Tibial nerve (tissue), 3 donors: Measurements from ENCODE around the gene SLITRK6.

Experiments used
- CTCF ChIP-seq, 5 experiments: fragments of 200-600 bp in 3 of 5; fragments of 450-650 bp in 2 of 5; sonication (generic) in 3 of 5; IDR thresholded peaks; one replicate each; pipeline ENCODE4 v1.5.1; 2016 to 2019; ENCODE audit warnings: antibody characterized with exemption in 5 of 5, mild to moderate bottlenecking in 3 of 5, moderate library complexity in 2 of 5
- POLR2A ChIP-seq, 2 donors: fragments of 450-650 bp; IDR thresholded peaks; one replicate each; pipeline ENCODE4 v1.6.1; 2017; ENCODE audit warnings: antibody characterized with exemption in 2 of 2, mild to moderate bottlenecking in 2 of 2, moderate library complexity in 2 of 2

DNA sequence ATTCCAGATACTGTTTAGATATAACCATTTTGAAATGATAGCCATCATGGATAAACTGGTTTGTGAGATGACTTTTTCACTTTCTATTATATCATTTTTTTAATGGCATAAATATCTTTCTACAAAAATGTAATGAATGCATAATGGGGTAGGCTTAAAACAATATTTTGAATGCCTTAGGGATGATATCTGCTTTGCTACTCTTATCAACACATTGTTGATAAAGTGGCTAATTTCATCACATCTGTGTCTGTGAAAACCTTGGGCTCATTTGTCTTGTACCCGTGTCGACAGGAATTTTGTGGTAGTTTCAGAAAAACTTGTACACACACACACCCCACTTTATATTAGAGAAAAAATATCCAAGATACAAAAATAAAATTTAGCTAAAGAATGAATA lies 44.1 kb downstream of the SLITRK6 start:
- TF ChIP-seq CTCF (IDR thresholded peaks at IDR 0.05) (no peak), POLR2A (IDR thresholded peaks at IDR 0.05) (no peak)
